ENCODE data around the gene TAS2R38.

DNA sequence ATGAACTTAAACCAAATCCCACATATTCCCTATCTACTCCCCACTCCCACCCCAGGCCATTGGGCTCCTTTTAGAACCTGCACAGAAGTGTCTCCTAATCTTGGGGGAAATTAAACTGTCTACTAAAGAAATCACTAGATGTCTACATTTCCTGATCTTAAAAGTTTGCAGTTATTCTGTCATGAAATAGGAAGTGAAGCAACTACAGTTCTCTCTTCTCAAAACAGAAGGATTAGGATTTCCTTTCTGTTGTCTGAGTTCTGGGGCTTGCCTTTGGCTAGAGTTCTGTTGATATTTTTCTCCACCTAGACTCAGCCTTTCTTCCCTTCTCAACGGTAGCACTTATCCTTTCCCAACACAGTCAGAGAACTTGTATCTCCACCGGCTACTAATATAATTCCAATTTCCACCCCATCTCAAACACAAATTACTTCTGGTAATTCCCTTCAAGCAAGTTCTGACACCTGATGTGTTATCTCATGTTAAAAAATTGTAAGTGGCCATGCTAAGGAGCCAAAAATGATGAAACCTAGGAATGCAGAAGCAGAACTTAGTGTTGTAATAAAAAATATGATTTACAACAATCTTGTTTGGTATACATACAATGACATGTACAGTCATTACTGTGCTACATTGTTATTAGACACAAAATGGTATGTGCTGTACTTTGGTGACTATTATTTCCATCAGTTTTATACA, 45.3 kb downstream of the TAS2R38 start:
- TF ChIP-seq, protein P1, sequence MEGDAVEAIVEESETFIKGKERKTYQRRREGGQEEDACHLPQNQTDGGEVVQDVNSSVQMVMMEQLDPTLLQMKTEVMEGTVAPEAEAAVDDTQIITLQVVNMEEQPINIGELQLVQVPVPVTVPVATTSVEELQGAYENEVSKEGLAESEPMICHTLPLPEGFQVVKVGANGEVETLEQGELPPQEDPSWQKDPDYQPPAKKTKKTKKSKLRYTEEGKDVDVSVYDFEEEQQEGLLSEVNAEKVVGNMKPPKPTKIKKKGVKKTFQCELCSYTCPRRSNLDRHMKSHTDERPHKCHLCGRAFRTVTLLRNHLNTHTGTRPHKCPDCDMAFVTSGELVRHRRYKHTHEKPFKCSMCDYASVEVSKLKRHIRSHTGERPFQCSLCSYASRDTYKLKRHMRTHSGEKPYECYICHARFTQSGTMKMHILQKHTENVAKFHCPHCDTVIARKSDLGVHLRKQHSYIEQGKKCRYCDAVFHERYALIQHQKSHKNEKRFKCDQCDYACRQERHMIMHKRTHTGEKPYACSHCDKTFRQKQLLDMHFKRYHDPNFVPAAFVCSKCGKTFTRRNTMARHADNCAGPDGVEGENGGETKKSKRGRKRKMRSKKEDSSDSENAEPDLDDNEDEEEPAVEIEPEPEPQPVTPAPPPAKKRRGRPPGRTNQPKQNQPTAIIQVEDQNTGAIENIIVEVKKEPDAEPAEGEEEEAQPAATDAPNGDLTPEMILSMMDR (conservative IDR thresholded peaks at IDR 0.05): no peak
- TF ChIP-seq ZFX (IDR thresholded peaks at IDR 0.05): no peak
